Fibroblast of lung (primary cell): ENCODE data around the gene PDS5B. TPM values are rescaled to one million over a fixed set of nuclear protein-coding genes. Genes with fewer than 3 reads are reported as not detected.
A peak's percentile ranks its signal among the peaks of the same experiment; 100 is the strongest.

ENCODE experiments used
- DNase-seq, 2 donors: peaks; one replicate each; pipeline versions ENCODE4 v3.0.0 to v3.0.0-alpha.2; 2010; ENCODE audit warnings: low read depth in 2 of 2
- H2AFZ ChIP-seq: 2 replicates; pipeline ENCODE4 v1.5.1; 2012; ENCODE audit warnings: low read length, control low read depth, inconsistent platforms
- H3K27ac ChIP-seq: 2 replicates; pipeline ENCODE4 v1.5.1; 2011; ENCODE audit warnings: low read length, control low read depth; ENCODE audit not compliant: insufficient read depth
- H3K27me3 ChIP-seq: 2 replicates; pipeline ENCODE4 v1.5.1; 2011; ENCODE audit warnings: mild to moderate bottlenecking, low read length; ENCODE audit not compliant: control insufficient read depth, insufficient read depth
- H3K36me3 ChIP-seq: 2 replicates; pipeline ENCODE4 v1.5.1; 2011; ENCODE audit warnings: low read length; ENCODE audit not compliant: control insufficient read depth, insufficient read depth
- H3K4me1 ChIP-seq: 2 replicates; pipeline ENCODE4 v1.5.1; 2011; ENCODE audit warnings: low read length; ENCODE audit not compliant: control insufficient read depth, insufficient read depth; ENCODE audit errors: extremely low read depth
- H3K4me2 ChIP-seq: 2 replicates; pipeline ENCODE4 v1.5.1; 2011; ENCODE audit warnings: low read length, control low read depth; ENCODE audit not compliant: insufficient read depth; ENCODE audit errors: extremely low read depth
- H3K4me3 ChIP-seq, 4 experiments: fragments of 200-600 bp in 1 of 4; sonication (generic) in 1 of 4; replicated peaks in 1 of 4; 2 replicates each; pipeline ENCODE4 v1.5.1; 2011 to 2016; ENCODE audit warnings: low read length in 4 of 4, low read depth in 3 of 4, mild to moderate bottlenecking in 3 of 4, control low read depth in 2 of 4, inconsistent platforms in 1 of 4, mixed read lengths in 1 of 4; ENCODE audit not compliant: insufficient read depth in 1 of 4; ENCODE audit errors: control extremely low read depth in 1 of 4
- H3K79me2 ChIP-seq: 2 replicates; pipeline ENCODE4 v1.5.1; 2012; ENCODE audit warnings: mild to moderate bottlenecking, low read length, inconsistent platforms; ENCODE audit not compliant: control insufficient read depth, insufficient read depth
- H3K9ac ChIP-seq: 2 replicates; pipeline ENCODE4 v1.5.1; 2011; ENCODE audit warnings: mild to moderate bottlenecking, low read length, control low read depth; ENCODE audit not compliant: insufficient read depth
- H3K9me3 ChIP-seq: 2 replicates; pipeline ENCODE4 v1.5.1; 2012; ENCODE audit warnings: low read depth, low read length; ENCODE audit not compliant: control insufficient read depth, insufficient read depth
- H4K20me1 ChIP-seq: 2 replicates; pipeline ENCODE4 v1.5.1; 2011; ENCODE audit warnings: low read length; ENCODE audit not compliant: control insufficient read depth, insufficient read depth; ENCODE audit errors: extremely low read depth
- EZH2 ChIP-seq: IDR thresholded peaks from 2 replicates; pipeline ENCODE4 v1.5.1; 2012; ENCODE audit warnings: low read length, control low read depth, mild to moderate bottlenecking; ENCODE audit errors: missing control alignments
- polyA plus RNA-seq, 2 donors: library from polyadenylated mRNA; depleted of rRNA in 1 of 2; stranded (reverse) in 1 of 2; unstranded in 1 of 2; fragments of >200 nt; gene quantifications; 2 replicates each; pipeline ENCODE4 v1.2.1, GENCODE V29; 2011 to 2012; ENCODE audit warnings: missing spikeins in 1 of 2
- total RNA-seq: library from RNA; depleted of rRNA; stranded (reverse); fragments of >200 nt; gene quantifications from 2 replicates; pipeline ENCODE4 v1.2.1, GENCODE V29; 2014
- TF ChIP-seq, protein P1 (sequence below), 2 donors: IDR thresholded peaks in 1 of 2; conservative IDR thresholded peaks in 1 of 2; 1 replicate in 1 of 2; 2 replicates in 1 of 2; pipeline ENCODE4 v1.5.1; 2011 to 2012; ENCODE audit warnings: low read length in 2 of 2, control low read depth in 1 of 2, inconsistent platforms in 1 of 2, low read depth in 1 of 2, mild to moderate bottlenecking in 1 of 2

PDS5B gene
- total and polyA plus RNA-seq, 2 donors (not counting 1 experiment from before 2014, with no cell fraction given) = 18.6 to 25.6 TPM

GRCh38 chr13:32746474-32746873 is 160.2 kb downstream of the PDS5B start:
- no peak overlapping the region for H3K4me2 ChIP-seq
- no peak overlapping the region for H3K9ac ChIP-seq

DNA sequence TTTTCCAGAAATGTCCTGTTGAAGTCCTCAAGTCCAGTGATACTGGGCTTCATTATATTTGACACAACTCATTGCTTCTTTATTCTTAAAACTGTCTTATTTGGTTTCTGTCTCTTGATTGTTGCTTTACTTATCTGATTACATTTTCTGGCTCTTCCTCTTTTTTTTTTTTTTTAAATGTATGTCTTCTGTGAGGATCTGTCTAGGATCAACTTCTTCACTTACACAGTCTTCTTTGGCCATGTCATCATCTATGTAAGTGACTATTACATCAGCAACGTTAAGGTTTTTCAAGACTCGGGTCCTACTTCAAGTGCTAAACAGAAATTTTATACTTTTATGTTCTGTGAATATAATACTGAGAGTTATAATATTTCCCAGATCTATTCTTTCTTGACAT is 162.1 kb downstream of the PDS5B start:
- Histone ChIP-seq H3K4me3 (no peak overlapping the region), H3K27ac (no peak overlapping the region)
- no peak for DNase-seq

More at GRCh38 chr13:32746474-32746873, 160.2 kb downstream of the PDS5B start:
- Histone ChIP-seq H3K9me3 (no peaks in the 10 kb centered on the region), H3K27me3 (no peaks in the 10 kb centered on the region), H3K36me3 (no peaks in the 10 kb centered on the region), H2AFZ (no peak overlapping the region), H3K27ac (no peak overlapping the region), H3K4me3 (no peak overlapping the region), H3K79me2 (no peaks in the 10 kb centered on the region), H3K4me1 (no peaks in the 10 kb centered on the region), H4K20me1 (no peaks in the 10 kb centered on the region)
- TF ChIP-seq, protein P1, sequence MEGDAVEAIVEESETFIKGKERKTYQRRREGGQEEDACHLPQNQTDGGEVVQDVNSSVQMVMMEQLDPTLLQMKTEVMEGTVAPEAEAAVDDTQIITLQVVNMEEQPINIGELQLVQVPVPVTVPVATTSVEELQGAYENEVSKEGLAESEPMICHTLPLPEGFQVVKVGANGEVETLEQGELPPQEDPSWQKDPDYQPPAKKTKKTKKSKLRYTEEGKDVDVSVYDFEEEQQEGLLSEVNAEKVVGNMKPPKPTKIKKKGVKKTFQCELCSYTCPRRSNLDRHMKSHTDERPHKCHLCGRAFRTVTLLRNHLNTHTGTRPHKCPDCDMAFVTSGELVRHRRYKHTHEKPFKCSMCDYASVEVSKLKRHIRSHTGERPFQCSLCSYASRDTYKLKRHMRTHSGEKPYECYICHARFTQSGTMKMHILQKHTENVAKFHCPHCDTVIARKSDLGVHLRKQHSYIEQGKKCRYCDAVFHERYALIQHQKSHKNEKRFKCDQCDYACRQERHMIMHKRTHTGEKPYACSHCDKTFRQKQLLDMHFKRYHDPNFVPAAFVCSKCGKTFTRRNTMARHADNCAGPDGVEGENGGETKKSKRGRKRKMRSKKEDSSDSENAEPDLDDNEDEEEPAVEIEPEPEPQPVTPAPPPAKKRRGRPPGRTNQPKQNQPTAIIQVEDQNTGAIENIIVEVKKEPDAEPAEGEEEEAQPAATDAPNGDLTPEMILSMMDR (conservative IDR thresholded peaks at IDR 0.05 in 1 of 2, IDR thresholded peaks at IDR 0.05 in 1 of 2; ENCODE audit: low read depth in 1 of 2, low read length in 2 of 2) = no peak
- no peak for TF ChIP-seq EZH2
- DNase-seq = peak in 1 of 2 donors; percentile 83

GRCh38 chr13:32751340-32751739 is 165.1 kb downstream of the PDS5B start:
- Histone ChIP-seq H3K36me3 (no peaks in the 10 kb centered on the region), H2AFZ (no peak overlapping the region), H3K4me1 (no peaks in the 10 kb centered on the region), H3K9ac (no peak overlapping the region), H3K9me3 (no peaks in the 10 kb centered on the region), H3K4me3 (no peak overlapping the region), H4K20me1 (no peaks in the 10 kb centered on the region), H3K4me2 (no peak overlapping the region), H3K79me2 (no peaks in the 10 kb centered on the region), H3K27ac (no peak overlapping the region), H3K27me3 (no peaks in the 10 kb centered on the region)
- TF ChIP-seq, protein P1 (conservative IDR thresholded peaks at IDR 0.05 in 1 of 2, IDR thresholded peaks at IDR 0.05 in 1 of 2; ENCODE audit: low read depth in 1 of 2, low read length in 2 of 2) = no peak
- TF ChIP-seq EZH2 = no peak
- DNase-seq = no peak

More for the DNA sequence above, 162.1 kb downstream of the PDS5B start:
- H3K9ac ChIP-seq = no peak overlapping the region
- no peak overlapping the region for H3K4me2 ChIP-seq
- no peaks in the 10 kb centered on the region for H4K20me1 ChIP-seq
- no peaks in the 10 kb centered on the region for H3K36me3 ChIP-seq
- no peak overlapping the region for H2AFZ ChIP-seq
- TF ChIP-seq, protein P1 (conservative IDR thresholded peaks at IDR 0.05 in 1 of 2, IDR thresholded peaks at IDR 0.05 in 1 of 2; ENCODE audit: low read depth in 1 of 2, low read length in 2 of 2) = no peak
- TF ChIP-seq EZH2 = no peak
- H3K27me3 ChIP-seq = no peaks in the 10 kb centered on the region
- H3K79me2 ChIP-seq = no peaks in the 10 kb centered on the region
- H3K9me3 ChIP-seq = no peaks in the 10 kb centered on the region
- H3K4me1 ChIP-seq = no peaks in the 10 kb centered on the region
